ENCODE results near the gene MITF.

DNA sequence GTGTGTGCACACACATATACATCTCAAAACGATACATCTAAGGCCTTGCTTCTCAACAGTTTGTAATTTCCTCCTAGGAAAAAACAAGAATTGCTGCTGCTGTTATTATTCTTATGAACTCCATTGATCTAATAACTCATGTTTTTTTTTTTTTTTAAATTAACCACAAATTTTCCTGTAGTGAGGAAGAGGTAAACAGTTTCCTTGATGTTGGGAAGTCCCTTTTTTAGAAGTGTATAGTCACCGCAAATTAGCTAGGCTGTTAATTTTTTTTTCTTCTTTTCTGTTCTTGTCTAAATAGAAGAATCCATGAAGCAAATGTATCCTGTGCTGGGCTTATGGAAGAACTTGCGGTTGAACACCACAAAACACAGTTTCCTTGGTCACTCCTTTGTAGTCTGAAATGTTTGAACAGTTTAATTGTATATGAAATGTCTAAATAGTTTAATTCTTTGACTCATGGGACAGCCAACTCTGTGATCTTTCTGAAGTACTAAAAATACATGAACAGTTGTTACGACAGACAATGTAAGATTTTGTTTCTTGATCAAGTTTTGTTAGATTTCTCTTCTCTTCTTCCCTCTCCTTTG is 64.5 kb downstream of the MITF start:
- no peak for TF ChIP-seq POLR2A (IDR thresholded peaks at IDR 0.05; ENCODE audit: low read depth, low read length)
- no peak for TF ChIP-seq POLR2AphosphoS5 (IDR thresholded peaks at IDR 0.05; ENCODE audit: low read depth, low read length)
- no peak for TF ChIP-seq TAF1 (IDR thresholded peaks at IDR 0.05; ENCODE audit: low read depth, low read length)

Measured in GM12891 (cell line).